ENCODE measurements around the gene ZSCAN5B.
"Not testable (repeated sequence)": the region's sequence is repeated elsewhere in the genome, so short reads cannot be mapped to it uniquely, and the experiment has no call there.

ZSCAN5B gene

GRCh38 chr19:56197646-56198045 is at the start of gene ZSCAN5B:
Gene ZSCAN5B (minus strand): TSS chr19:56197783. CDS start chr19:56193052, 4,731 bp downstream.
- not testable (repeated sequence) for DNase-seq (ENCODE audit: low read depth in 3 of 3, low spot score in 1 of 3)

- not testable (repeated sequence) for DNase-seq (ENCODE audit: low read depth in 3 of 3, low spot score in 1 of 3)
These were observed 48.2 kb upstream of the ZSCAN5B start for GRCh38 chr19:56245764-56246163.

GRCh38 chr19:56245121-56245740 is 47.6 kb upstream of the ZSCAN5B start:
- no peak for DNase-seq (ENCODE audit: low read depth in 3 of 3, low spot score in 1 of 3)

- no peak for DNase-seq (ENCODE audit: low read depth in 3 of 3, low spot score in 1 of 3)
These were observed 25.9 kb upstream of the ZSCAN5B start for GRCh38 chr19:56223481-56223880.

GRCh38 chr19:56222901-56223300 is 25.3 kb upstream of the ZSCAN5B start:
- no peak for DNase-seq (ENCODE audit: low read depth in 3 of 3, low spot score in 1 of 3)

GRCh38 chr19:56221851-56222250 is 24.3 kb upstream of the ZSCAN5B start:
- no peak for DNase-seq (ENCODE audit: low read depth in 3 of 3, low spot score in 1 of 3)

GRCh38 chr19:56221442-56221841 is 23.9 kb upstream of the ZSCAN5B start:
- not testable (repeated sequence) for DNase-seq (ENCODE audit: low read depth in 3 of 3, low spot score in 1 of 3)

- DNase-seq (ENCODE audit: low read depth in 3 of 3, low spot score in 1 of 3) = no peak
These were observed 21.4 kb upstream of the ZSCAN5B start for GRCh38 chr19:56218961-56219360.

GRCh38 chr19:56217039-56217949 is 19.7 kb upstream of the ZSCAN5B start:
- no peak for DNase-seq (ENCODE audit: low read depth in 3 of 3, low spot score in 1 of 3)

GRCh38 chr19:56211718-56212117 is 14.1 kb upstream of the ZSCAN5B start:
- DNase-seq (ENCODE audit: low read depth in 3 of 3, low spot score in 1 of 3) = no peak

- not testable (repeated sequence) for DNase-seq (ENCODE audit: low read depth in 3 of 3, low spot score in 1 of 3)
These were observed 12.5 kb upstream of the ZSCAN5B start for GRCh38 chr19:56210036-56210435.

GRCh38 chr19:56209091-56209490 is 11.5 kb upstream of the ZSCAN5B start:
- DNase-seq (ENCODE audit: low read depth in 3 of 3, low spot score in 1 of 3) = no peak

GRCh38 chr19:56207581-56207980 is 10.0 kb upstream of the ZSCAN5B start:
- DNase-seq (ENCODE audit: low read depth in 3 of 3, low spot score in 1 of 3) = not testable (repeated sequence)

- no peak for DNase-seq (ENCODE audit: low read depth in 3 of 3, low spot score in 1 of 3)
These were observed 4.4 kb upstream of the ZSCAN5B start, which contains the start of gene ZSCAN5C for GRCh38 chr19:56201973-56202372. Gene ZSCAN5C (plus strand): TSS chr19:56202273. CDS start chr19:56205914, 3,641 bp downstream.

- DNase-seq (ENCODE audit: low read depth in 3 of 3, low spot score in 1 of 3) = no peak
These were observed 2.1 kb upstream of the ZSCAN5B start for GRCh38 chr19:56199687-56200086.

GRCh38 chr19:56193981-56194640 is 3.5 kb downstream of the ZSCAN5B start:
- no peak for DNase-seq (ENCODE audit: low read depth in 3 of 3, low spot score in 1 of 3)

GRCh38 chr19:56191711-56192110 is 5.9 kb downstream of the ZSCAN5B start:
- DNase-seq (ENCODE audit: low read depth in 3 of 3, low spot score in 1 of 3) = no peak

GRCh38 chr19:56191115-56191514 is 6.5 kb downstream of the ZSCAN5B start:
- DNase-seq (ENCODE audit: low read depth in 3 of 3, low spot score in 1 of 3) = no peak

GRCh38 chr19:56189785-56190184 is 7.8 kb downstream of the ZSCAN5B start:
- no peak for DNase-seq (ENCODE audit: low read depth in 3 of 3, low spot score in 1 of 3)

GRCh38 chr19:56177564-56178243 is 19.9 kb downstream of the ZSCAN5B start:
- DNase-seq (ENCODE audit: low read depth in 3 of 3, low spot score in 1 of 3) = no peak

GRCh38 chr19:56176881-56177280 is 20.7 kb downstream of the ZSCAN5B start:
- DNase-seq (ENCODE audit: low read depth in 3 of 3, low spot score in 1 of 3) = no peak

Measured in stimulated activated CD4-positive, alpha-beta T cell treated with anti-CD3 and anti-CD28 coated beads, TNF-alpha, amount 100 ng/mL, for 1 hour (primary cell).